HepG2 (cell line): ENCODE data around the gene HES2. TPM values are rescaled to one million over a fixed set of nuclear protein-coding genes. Genes with fewer than 3 reads are reported as not detected.

Experiments used
- BORCS8-MEF2B ChIP-seq: sonication (generic); formaldehyde crosslinking; IDR thresholded peaks from 2 replicates; pipeline ENCODE4 v1.8.0; 2022; ENCODE audit warnings: mild to moderate bottlenecking, missing genetic modification reagents
- KLF16 ChIP-seq, 2 experiments: sonication (generic) in 1 of 2; formaldehyde crosslinking in 1 of 2; IDR thresholded peaks; 2 replicates each; pipeline versions ENCODE4 v1.6.1 to v1.8.0; 2016 to 2023; ENCODE audit warnings: missing genetic modification reagents in 2 of 2, missing compliant biosample characterization in 1 of 2
- NR2F6 ChIP-seq, 2 experiments: IDR thresholded peaks; 2 replicates each; pipeline ENCODE4 v1.6.1; 2016; ENCODE audit warnings: antibody characterized with exemption in 1 of 2, mild to moderate bottlenecking in 1 of 2
- SP4 ChIP-seq: sonication (generic); formaldehyde crosslinking; IDR thresholded peaks from 2 replicates; pipeline ENCODE4 v1.8.1; 2023; ENCODE audit warnings: mild to moderate bottlenecking, missing genetic modification reagents
- SRY ChIP-seq: sonication (generic); formaldehyde crosslinking; IDR thresholded peaks from 2 replicates; pipeline ENCODE4 v1.8.0; 2022; ENCODE audit warnings: mild to moderate bottlenecking, missing genetic modification reagents
- STAG1 ChIP-seq: sonication (generic); formaldehyde crosslinking; IDR thresholded peaks from 2 replicates; pipeline ENCODE4 v1.4.0; 2020; ENCODE audit warnings: missing genetic modification reagents
- XBP1 ChIP-seq: sonication (generic); formaldehyde crosslinking; IDR thresholded peaks from 2 replicates; pipeline ENCODE4 v1.5.0; 2020; ENCODE audit warnings: missing genetic modification reagents
- ZMYM3 ChIP-seq: sonication (generic); formaldehyde crosslinking; IDR thresholded peaks from 2 replicates; pipeline ENCODE4 v1.5.1; 2020; ENCODE audit warnings: mild to moderate bottlenecking, missing genetic modification reagents
- ZNF17 ChIP-seq: sonication (generic); formaldehyde crosslinking; IDR thresholded peaks from 2 replicates; pipeline ENCODE4 v1.5.0; 2020; ENCODE audit warnings: mild to moderate bottlenecking, missing genetic modification reagents
- ZNF205 ChIP-seq: IDR thresholded peaks from 2 replicates; pipeline ENCODE4 v1.6.1; 2018; ENCODE audit warnings: missing biosample characterization, missing genetic modification reagents
- ZNF292 ChIP-seq: sonication (generic); formaldehyde crosslinking; IDR thresholded peaks from 2 replicates; pipeline ENCODE4 v1.8.1; 2022; ENCODE audit warnings: mild to moderate bottlenecking, low read depth, missing genetic modification reagents, borderline replicate concordance
- ZNF367 ChIP-seq: sonication (generic); formaldehyde crosslinking; IDR thresholded peaks from 2 replicates; pipeline ENCODE4 v1.4.0; 2020; ENCODE audit warnings: missing genetic modification reagents, borderline replicate concordance
- ZNF407 ChIP-seq: sonication (generic); formaldehyde crosslinking; IDR thresholded peaks from one replicate; pipeline ENCODE4 v1.5.1; 2020; ENCODE audit warnings: mild to moderate bottlenecking, missing genetic modification reagents; ENCODE audit errors: not compliant biosample characterization
- ZNF549 ChIP-seq: sonication (generic); formaldehyde crosslinking; IDR thresholded peaks from 2 replicates; pipeline ENCODE4 v1.5.0; 2020; ENCODE audit warnings: missing genetic modification reagents
- ZNF574 ChIP-seq: sonication (generic); formaldehyde crosslinking; IDR thresholded peaks from 2 replicates; pipeline ENCODE4 v1.4.0; 2020; ENCODE audit warnings: missing genetic modification reagents
- ZNF782 ChIP-seq: sonication (generic); formaldehyde crosslinking; IDR thresholded peaks from 2 replicates; pipeline ENCODE4 v1.4.0; 2020; ENCODE audit warnings: missing genetic modification reagents, mild to moderate bottlenecking, borderline replicate concordance
- ZNF816 ChIP-seq: sonication (generic); formaldehyde crosslinking; IDR thresholded peaks from 2 replicates; pipeline ENCODE4 v1.8.0; 2022; ENCODE audit warnings: missing genetic modification reagents, mild to moderate bottlenecking, borderline replicate concordance
- polyA plus RNA-seq, 8 experiments: library from polyadenylated mRNA; depleted of rRNA in 3 of 8; stranded (reverse) in 7 of 8; unstranded in 1 of 8; fragments of >200 nt; fragmentation: Illumina TruSeq in 4 of 8; extraction: Trizol in 4 of 8; gene quantifications; 2 replicates each; pipeline versions ENCODE4 v1.2.1 to v1.2.3, GENCODE V29; 2011 to 2016; ENCODE audit warnings: low read depth in 4 of 8, missing spikeins in 1 of 8, mixed read lengths in 1 of 8; ENCODE audit not compliant: insufficient read depth in 1 of 8
- total RNA-seq, 5 experiments: library from RNA; depleted of rRNA; stranded (reverse); fragments of >200 nt; fragmentation: Illumina TruSeq; extraction: Trizol; gene quantifications; 2 replicates each; pipeline ENCODE4 v1.2.3, GENCODE V29; 2016; ENCODE audit warnings: low read depth in 1 of 5

Gene HES2
- total and polyA plus RNA-seq, 2 of the 13 experiments (the other 11 are each of a cell fraction or from before 2014, with no cell fraction given) = 0.11 to 0.17 TPM

GRCh38 chr1:6445062-6445763 is 25.5 kb upstream of the HES2 start (continued):
- TF ChIP-seq ZNF407 (CRISPR knock-in tag) (no peak), KLF16 (CRISPR knock-in tag; IDR thresholded peaks at IDR 0.05) (peak in 1 of 2 experiments; percentile 33; a peak in 1 of 4 replicates), STAG1 (CRISPR knock-in tag) (peak; percentile 69), SRY (0 out of 2 replicates have a peak, but pooled peaks have one; percentile 44), ZNF367 (no peak), ZNF549 (no peak), ZMYM3 (CRISPR knock-in tag) (0 out of 2 replicates have a peak, but pooled peaks have one; percentile 25), ZNF205 (CRISPR knock-in tag) (no peak), SP4 (CRISPR knock-in tag) (peak; percentile 59; the same call in 1 of the 2 replicates), ZNF782 (CRISPR knock-in tag) (0 out of 2 replicates have a peak, but pooled peaks have one; percentile 38), ZNF292 (no peak), ZNF17 (no peak), BORCS8-MEF2B (no peak), XBP1 (CRISPR knock-in tag) (no peak), ZNF816 (CRISPR knock-in tag) (no peak), ZNF574 (0 out of 2 replicates have a peak, but pooled peaks have one; percentile 20), NR2F6 (IDR thresholded peaks at IDR 0.05) (peak; percentile 53; the same call in 1 of the 2 replicates), NR2F6 (CRISPR knock-in tag; IDR thresholded peaks at IDR 0.05) (peak; percentile 72)
